SK-N-SH (cell line): ENCODE data around the gene ATP1A1.

Experiments
- CHD2 ChIP-seq: fragments of 150-350 bp; IDR thresholded peaks from 2 replicates; pipeline ENCODE4 v1.6.1; 2018; ENCODE audit warnings: low read length; ENCODE audit not compliant: partially characterized antibody
- EP300 ChIP-seq, 2 experiments: IDR thresholded peaks; 2 replicates each; pipeline versions ENCODE4 v1.4.0 to v1.6.1; 2012; ENCODE audit warnings: borderline replicate concordance in 1 of 2, low read depth in 1 of 2, low read length in 1 of 2
- EZH2phosphoT487 ChIP-seq: fragments of 200-600 bp; sonication (generic); IDR thresholded peaks from 2 replicates; pipeline ENCODE4 v1.6.1; 2017; ENCODE audit warnings: low read depth, mixed run types, mild to moderate bottlenecking, antibody characterized with exemption, moderate library complexity, borderline replicate concordance
- GABPA ChIP-seq: IDR thresholded peaks from 2 replicates; pipeline ENCODE4 v1.4.0; 2012; ENCODE audit warnings: low read depth, mild to moderate bottlenecking
- NRF1 ChIP-seq: IDR thresholded peaks from 2 replicates; pipeline ENCODE4 v1.6.1; 2012; ENCODE audit warnings: low read depth, mild to moderate bottlenecking, low read length
- POLR2AphosphoS5 ChIP-seq: IDR thresholded peaks from 2 replicates; pipeline ENCODE4 v1.6.1; 2012; ENCODE audit warnings: low read depth, low read length
- RFX5 ChIP-seq: IDR thresholded peaks from 2 replicates; pipeline ENCODE4 v1.6.1; 2012; ENCODE audit warnings: mild to moderate bottlenecking, improper control_type of control experiment, low read length
- SIN3A ChIP-seq: IDR thresholded peaks from 2 replicates; pipeline ENCODE4 v1.6.1; 2012; ENCODE audit warnings: low read depth, mild to moderate bottlenecking, low read length, moderate library complexity, borderline replicate concordance
- TCF12 ChIP-seq: IDR thresholded peaks from 2 replicates; pipeline ENCODE4 v1.4.0; 2012
- YY1 ChIP-seq: IDR thresholded peaks from 2 replicates; pipeline ENCODE4 v1.4.0; 2012; ENCODE audit warnings: low read depth, mild to moderate bottlenecking
- TF ChIP-seq, protein P1 (sequence below): fragments of 200-600 bp; sonication (generic); IDR thresholded peaks from 2 replicates; pipeline ENCODE4 v1.6.1; 2017; ENCODE audit warnings: antibody characterized with exemption, mild to moderate bottlenecking, moderate library complexity
- TF ChIP-seq, protein P2 (sequence below): IDR thresholded peaks from 2 replicates; pipeline ENCODE4 v1.6.1; 2012; ENCODE audit warnings: mild to moderate bottlenecking, low read depth, low read length, moderate library complexity
- TF ChIP-seq, protein P3 (sequence below): IDR thresholded peaks from 2 replicates; pipeline ENCODE4 v1.4.0; 2012; ENCODE audit warnings: low read depth

DNA sequence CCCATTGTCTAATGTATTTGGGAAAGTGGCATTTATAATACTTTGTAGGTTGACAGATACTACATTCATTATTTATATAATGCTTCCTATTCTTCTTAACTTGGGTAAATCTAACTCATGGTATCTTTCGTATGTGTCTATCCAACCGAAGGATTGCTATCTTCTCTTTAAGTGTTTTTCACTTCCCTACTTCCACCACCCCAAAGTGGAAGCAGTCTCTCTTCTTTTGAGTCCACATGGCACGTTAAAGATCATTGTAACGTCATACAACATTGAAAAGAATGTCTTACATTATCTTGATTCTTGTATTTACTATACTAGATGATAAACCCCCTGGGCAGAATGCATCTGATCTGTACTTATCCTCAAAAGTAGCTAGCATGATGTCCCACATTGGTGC lies 21.2 kb downstream of the ATP1A1 start:
- TF ChIP-seq, protein P1, sequence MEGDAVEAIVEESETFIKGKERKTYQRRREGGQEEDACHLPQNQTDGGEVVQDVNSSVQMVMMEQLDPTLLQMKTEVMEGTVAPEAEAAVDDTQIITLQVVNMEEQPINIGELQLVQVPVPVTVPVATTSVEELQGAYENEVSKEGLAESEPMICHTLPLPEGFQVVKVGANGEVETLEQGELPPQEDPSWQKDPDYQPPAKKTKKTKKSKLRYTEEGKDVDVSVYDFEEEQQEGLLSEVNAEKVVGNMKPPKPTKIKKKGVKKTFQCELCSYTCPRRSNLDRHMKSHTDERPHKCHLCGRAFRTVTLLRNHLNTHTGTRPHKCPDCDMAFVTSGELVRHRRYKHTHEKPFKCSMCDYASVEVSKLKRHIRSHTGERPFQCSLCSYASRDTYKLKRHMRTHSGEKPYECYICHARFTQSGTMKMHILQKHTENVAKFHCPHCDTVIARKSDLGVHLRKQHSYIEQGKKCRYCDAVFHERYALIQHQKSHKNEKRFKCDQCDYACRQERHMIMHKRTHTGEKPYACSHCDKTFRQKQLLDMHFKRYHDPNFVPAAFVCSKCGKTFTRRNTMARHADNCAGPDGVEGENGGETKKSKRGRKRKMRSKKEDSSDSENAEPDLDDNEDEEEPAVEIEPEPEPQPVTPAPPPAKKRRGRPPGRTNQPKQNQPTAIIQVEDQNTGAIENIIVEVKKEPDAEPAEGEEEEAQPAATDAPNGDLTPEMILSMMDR: no peak
- TF ChIP-seq EZH2phosphoT487 (no peak), POLR2AphosphoS5 (no peak), SIN3A (no peak), TCF12 (no peak), GABPA (no peak), NRF1 (no peak), EP300 (IDR thresholded peaks at IDR 0.05; ENCODE audit: borderline replicate concordance in 1 of 2, low read depth in 1 of 2, low read length in 1 of 2) (no peak), RFX5 (no peak), CHD2 (no peak), YY1 (no peak)
- TF ChIP-seq, protein P2, sequence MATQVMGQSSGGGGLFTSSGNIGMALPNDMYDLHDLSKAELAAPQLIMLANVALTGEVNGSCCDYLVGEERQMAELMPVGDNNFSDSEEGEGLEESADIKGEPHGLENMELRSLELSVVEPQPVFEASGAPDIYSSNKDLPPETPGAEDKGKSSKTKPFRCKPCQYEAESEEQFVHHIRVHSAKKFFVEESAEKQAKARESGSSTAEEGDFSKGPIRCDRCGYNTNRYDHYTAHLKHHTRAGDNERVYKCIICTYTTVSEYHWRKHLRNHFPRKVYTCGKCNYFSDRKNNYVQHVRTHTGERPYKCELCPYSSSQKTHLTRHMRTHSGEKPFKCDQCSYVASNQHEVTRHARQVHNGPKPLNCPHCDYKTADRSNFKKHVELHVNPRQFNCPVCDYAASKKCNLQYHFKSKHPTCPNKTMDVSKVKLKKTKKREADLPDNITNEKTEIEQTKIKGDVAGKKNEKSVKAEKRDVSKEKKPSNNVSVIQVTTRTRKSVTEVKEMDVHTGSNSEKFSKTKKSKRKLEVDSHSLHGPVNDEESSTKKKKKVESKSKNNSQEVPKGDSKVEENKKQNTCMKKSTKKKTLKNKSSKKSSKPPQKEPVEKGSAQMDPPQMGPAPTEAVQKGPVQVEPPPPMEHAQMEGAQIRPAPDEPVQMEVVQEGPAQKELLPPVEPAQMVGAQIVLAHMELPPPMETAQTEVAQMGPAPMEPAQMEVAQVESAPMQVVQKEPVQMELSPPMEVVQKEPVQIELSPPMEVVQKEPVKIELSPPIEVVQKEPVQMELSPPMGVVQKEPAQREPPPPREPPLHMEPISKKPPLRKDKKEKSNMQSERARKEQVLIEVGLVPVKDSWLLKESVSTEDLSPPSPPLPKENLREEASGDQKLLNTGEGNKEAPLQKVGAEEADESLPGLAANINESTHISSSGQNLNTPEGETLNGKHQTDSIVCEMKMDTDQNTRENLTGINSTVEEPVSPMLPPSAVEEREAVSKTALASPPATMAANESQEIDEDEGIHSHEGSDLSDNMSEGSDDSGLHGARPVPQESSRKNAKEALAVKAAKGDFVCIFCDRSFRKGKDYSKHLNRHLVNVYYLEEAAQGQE: no peak
- TF ChIP-seq, protein P3, sequence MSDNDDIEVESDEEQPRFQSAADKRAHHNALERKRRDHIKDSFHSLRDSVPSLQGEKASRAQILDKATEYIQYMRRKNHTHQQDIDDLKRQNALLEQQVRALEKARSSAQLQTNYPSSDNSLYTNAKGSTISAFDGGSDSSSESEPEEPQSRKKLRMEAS: no peak
